HL-60 (cell line): Measurements from ENCODE around the gene TTC29.

Source experiments
- DNase-seq, 2 experiments: peaks; one replicate each; pipeline ENCODE4 v3.0.0-alpha.2; 2010 to 2020; ENCODE audit warnings: low read depth in 1 of 2, low spot score in 1 of 2
- H3K27ac ChIP-seq: fragments of 250-450 bp; sonication (Bioruptor Pico); replicated peaks from 2 replicates; pipeline ENCODE4 v1.5.1; 2020; ENCODE audit warnings: mild to moderate bottlenecking, moderate library complexity
- H3K27me3 ChIP-seq: fragments of 250-450 bp; sonication (Bioruptor Pico); 2 replicates; pipeline ENCODE4 v1.5.1; 2021; ENCODE audit warnings: mild to moderate bottlenecking, moderate library complexity; ENCODE audit not compliant: insufficient read depth, poor library complexity, severe bottlenecking
- H3K4me3 ChIP-seq: replicated peaks from 2 replicates; pipeline ENCODE4 v1.5.1; 2011; ENCODE audit warnings: mild to moderate bottlenecking, control low read depth, low read length; ENCODE audit not compliant: insufficient read depth
- CTCF ChIP-seq: IDR thresholded peaks from one replicate; pipeline ENCODE4 v1.5.1; 2011; ENCODE audit warnings: low read length, control low read depth, inconsistent platforms; ENCODE audit not compliant: insufficient read depth
- GABPA ChIP-seq: IDR thresholded peaks from 2 replicates; pipeline ENCODE4 v1.6.1; 2012; ENCODE audit warnings: low read depth
- POLR2AphosphoS5 ChIP-seq: IDR thresholded peaks from 2 replicates; pipeline ENCODE4 v1.6.1; 2012; ENCODE audit warnings: low read depth
- REST ChIP-seq: IDR thresholded peaks from 2 replicates; pipeline ENCODE4 v1.6.1; 2012; ENCODE audit warnings: low read depth; ENCODE audit not compliant: insufficient replicate concordance
- SPI1 ChIP-seq: IDR thresholded peaks from 2 replicates; pipeline ENCODE4 v1.6.1; 2012; ENCODE audit warnings: low read depth, mild to moderate bottlenecking, borderline replicate concordance

TTC29 gene

GRCh38 chr4:146976145-146976544, 30.5 kb upstream of the TTC29 start:
- no peaks in the 10 kb centered on the region for H3K27me3 ChIP-seq
- H3K27ac ChIP-seq = peak overlapping the region; percentile 75
- TF ChIP-seq SPI1 (no peak), POLR2AphosphoS5 (no peak), REST (no peak), CTCF (no peak), GABPA (no peak)
- no peak overlapping the region for H3K4me3 ChIP-seq
- no peak for DNase-seq

GRCh38 chr4:146975527-146975926, 29.9 kb upstream of the TTC29 start:
- H3K4me3 ChIP-seq = no peak overlapping the region
- no peaks in the 10 kb centered on the region for H3K27me3 ChIP-seq
- TF ChIP-seq POLR2AphosphoS5 = peak; percentile 98
- TF ChIP-seq REST = no peak
- H3K27ac ChIP-seq = peak overlapping the region; percentile 75
- DNase-seq = peak; percentile 20 to 83

- peak overlapping the region; percentile 75 for H3K27ac ChIP-seq
- no peak for TF ChIP-seq POLR2AphosphoS5
- TF ChIP-seq GABPA = no peak
- H3K4me3 ChIP-seq = no peak overlapping the region
- no peaks in the 10 kb centered on the region for H3K27me3 ChIP-seq
- peak in 1 of 2 experiments; percentile 34 for DNase-seq
Measured at GRCh38 chr4:146975036-146975435, 29.4 kb upstream of the TTC29 start.

- DNase-seq = no peak
- H3K27ac ChIP-seq = no peak overlapping the region
- H3K4me3 ChIP-seq = no peak overlapping the region
- H3K27me3 ChIP-seq = no peaks in the 10 kb centered on the region
- TF ChIP-seq POLR2AphosphoS5 (no peak), SPI1 (no peak), GABPA (no peak), REST (no peak), CTCF (no peak)
Measured at GRCh38 chr4:146972036-146972435, 26.4 kb upstream of the TTC29 start.
